HG03521 (cell line): Measurements from ENCODE around the gene NSD1.

Source experiments
- ATAC-seq: cut with Tn5 transposase; IDR thresholded peaks from one replicate; pipeline ENCODE4 v1.9.1; 2021; ENCODE audit warnings: mild to moderate bottlenecking, moderate library complexity; ENCODE audit not compliant: unreplicated experiment

Gene NSD1

GRCh38 chr5:177319913-177320588, 186.5 kb downstream of the NSD1 start:
- no peak for ATAC-seq

- no peak for ATAC-seq
These were observed 187.3 kb downstream of the NSD1 start for GRCh38 chr5:177320879-177321278.

DNA sequence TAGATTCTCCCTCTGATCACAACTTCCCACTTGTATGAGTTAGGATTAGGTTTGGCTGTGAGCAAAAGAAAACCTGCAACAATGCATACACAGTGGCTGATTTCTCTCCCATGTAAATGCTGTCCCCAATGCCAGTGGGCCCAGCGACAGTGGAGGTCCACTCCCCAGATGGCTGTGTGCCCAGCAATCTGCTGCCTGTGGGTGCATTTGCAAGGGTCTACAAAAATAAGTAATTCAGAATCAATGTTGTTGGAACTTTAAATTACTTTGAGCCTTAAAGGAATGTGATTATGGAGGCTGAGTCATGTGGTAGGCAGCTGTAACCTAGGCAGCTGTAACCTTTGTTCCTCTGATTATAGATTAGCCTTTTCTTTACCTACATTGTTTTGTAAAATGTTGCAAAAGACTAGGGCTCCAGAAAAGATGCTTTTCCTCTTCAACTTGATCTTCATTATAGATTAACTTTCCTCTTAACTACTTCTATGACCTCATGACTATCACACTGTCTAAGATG, 192.4 kb downstream of the NSD1 start:
- ATAC-seq, result no peak

- no peak for ATAC-seq
These were observed 194.3 kb downstream of the NSD1 start for GRCh38 chr5:177327539-177328522.

- ATAC-seq, result no peak
These were observed 195.1 kb downstream of the NSD1 start for GRCh38 chr5:177328545-177329231.

- ATAC-seq, result no peak
These were observed 196.3 kb downstream of the NSD1 start for GRCh38 chr5:177329883-177330282.

DNA sequence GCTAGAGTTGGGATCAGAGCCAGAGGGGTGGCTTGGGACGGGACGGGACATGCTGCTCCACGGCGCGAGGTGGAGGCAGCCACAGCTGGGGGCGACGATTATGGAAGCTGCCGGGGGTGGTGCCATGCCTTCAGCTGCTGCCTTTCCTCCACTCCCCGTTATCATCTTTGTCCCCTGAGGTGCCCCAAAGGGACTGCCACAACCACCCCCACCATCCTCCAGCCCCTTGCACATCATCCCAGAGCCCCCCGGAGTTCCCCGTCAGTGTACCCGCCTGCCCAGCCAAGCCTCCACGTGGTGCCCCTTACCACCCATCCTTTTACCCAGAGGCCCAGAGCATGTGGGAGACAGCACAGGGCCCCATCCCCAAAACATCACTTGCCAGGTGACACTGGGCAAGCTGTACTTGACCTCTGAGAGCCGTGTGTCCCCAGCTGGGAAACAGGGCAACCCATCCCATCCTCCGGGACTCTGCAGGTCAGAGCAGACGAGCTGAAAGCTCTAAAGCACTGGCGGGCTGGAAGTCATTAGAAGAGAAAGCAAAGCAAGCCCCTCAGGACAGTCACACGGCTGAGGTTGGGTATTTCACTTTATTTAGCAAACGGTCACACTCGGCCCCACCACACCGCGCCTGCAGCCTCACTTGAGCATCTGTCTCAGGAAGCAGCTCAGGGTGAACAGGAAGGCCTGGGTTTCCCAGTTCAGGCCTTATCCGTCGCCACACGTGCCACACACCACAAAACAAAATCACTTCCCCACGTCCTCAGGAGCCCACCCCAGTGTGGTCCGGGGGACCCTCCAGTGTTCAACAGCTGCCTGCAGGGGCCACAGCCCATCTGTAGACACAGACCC, 197.6 kb downstream of the NSD1 start:
- ATAC-seq, result no peak

DNA sequence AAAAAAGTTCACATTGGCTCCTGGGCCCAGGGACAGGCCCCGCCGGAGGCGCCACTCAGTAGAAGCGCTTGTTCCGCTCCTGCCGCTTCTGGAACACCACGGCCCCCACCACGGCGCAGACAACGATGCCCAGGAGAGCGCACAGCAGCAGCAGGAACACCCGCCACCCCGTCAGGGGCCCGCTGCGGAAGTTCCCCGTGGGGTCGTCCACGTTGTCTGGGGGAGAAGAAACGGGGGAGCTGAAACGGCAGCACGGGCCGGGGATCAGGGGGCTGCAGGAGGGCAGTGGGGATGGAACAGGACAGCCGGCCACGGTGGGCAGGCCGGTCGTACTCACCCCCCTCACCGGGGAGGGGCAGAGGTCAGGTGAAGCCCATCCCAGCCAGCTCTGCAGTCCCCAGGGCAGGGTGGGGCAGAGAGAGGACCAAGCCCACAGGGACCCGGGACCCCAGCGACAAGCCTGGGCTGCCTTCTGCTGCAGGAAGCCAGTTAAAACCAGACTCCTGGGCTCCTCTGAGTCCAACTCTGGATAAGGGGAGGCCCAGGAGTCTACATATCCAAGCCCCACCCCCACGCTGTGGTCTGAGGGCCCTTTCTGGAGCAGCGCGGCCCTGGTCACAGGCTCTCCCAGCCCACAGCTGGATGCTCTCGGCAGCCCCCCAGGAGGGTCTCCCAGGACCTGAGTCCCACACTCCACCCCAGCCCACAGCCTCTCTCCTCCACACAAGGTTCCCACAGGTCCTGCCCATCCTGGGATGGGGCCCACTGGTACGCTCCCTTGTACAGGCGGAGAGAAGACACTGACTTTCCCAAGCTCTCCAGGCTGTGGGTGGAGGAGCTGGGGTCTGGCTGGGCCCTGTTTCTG, 198.7 kb downstream of the NSD1 start:
- ATAC-seq, result no peak

- ATAC-seq, result no peak
These were observed 199.3 kb downstream of the NSD1 start for GRCh38 chr5:177332896-177333260.

DNA sequence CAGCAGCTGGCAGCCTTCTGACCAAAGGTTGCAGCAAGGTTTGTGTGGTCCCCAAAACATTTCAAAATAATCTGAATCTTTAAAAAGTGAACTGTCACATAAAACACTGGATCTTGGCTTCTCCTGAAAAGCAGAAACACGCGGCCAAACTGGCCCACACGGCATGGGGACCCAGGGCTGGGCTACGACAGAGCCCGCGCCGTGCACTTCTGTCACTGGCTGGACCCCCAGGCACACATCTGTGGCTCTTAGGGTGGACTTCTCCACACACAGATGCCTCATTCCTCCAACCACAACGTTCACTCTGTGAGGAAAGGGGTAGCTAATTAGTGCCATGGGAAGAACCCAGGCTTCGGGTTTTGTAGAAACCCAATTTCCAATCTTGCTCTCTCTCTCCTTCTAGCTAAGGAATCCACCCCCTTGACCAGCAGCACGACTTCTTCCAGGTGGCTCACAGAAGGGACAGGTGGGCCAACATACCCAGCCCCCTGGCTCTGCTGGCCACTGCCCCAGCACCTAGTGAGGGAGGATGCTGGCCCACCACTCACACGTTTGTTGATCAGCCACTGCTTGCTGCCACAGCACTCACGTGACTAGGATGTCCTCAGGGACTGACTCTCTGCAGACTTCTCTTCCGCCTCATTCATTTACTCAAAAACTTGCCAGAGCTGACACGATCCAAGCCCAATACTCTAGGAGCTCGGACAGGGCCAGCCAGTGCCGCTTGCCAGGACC, 200.0 kb downstream of the NSD1 start:
- ATAC-seq, result no peak

- no peak for ATAC-seq
These were observed 200.6 kb downstream of the NSD1 start for GRCh38 chr5:177334155-177334551.

- no peak for ATAC-seq
These were observed 201.5 kb downstream of the NSD1 start for GRCh38 chr5:177334781-177335700.

- ATAC-seq, result no peak
These were observed 202.1 kb downstream of the NSD1 start for GRCh38 chr5:177335701-177336065.

DNA sequence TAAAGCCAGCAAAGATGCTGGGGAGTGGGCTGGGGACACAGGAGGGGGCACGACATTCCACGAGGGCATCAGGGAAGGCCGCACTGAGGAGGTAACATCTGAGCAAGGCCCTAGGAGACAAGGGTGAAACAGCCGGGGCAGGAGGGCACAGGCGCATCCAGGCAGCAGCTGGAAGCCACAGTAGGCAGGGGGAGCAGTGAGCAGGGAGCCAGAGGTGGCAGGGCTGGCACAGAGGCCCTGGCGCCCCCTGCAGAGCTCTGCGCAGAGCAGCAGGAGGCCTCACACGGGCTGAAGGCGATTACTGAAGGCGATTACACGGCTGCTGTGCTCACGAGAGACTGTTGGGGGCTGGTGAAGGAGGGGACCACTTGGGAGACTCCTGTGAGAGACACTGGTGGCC, 202.5 kb downstream of the NSD1 start:
- no peak for ATAC-seq

DNA sequence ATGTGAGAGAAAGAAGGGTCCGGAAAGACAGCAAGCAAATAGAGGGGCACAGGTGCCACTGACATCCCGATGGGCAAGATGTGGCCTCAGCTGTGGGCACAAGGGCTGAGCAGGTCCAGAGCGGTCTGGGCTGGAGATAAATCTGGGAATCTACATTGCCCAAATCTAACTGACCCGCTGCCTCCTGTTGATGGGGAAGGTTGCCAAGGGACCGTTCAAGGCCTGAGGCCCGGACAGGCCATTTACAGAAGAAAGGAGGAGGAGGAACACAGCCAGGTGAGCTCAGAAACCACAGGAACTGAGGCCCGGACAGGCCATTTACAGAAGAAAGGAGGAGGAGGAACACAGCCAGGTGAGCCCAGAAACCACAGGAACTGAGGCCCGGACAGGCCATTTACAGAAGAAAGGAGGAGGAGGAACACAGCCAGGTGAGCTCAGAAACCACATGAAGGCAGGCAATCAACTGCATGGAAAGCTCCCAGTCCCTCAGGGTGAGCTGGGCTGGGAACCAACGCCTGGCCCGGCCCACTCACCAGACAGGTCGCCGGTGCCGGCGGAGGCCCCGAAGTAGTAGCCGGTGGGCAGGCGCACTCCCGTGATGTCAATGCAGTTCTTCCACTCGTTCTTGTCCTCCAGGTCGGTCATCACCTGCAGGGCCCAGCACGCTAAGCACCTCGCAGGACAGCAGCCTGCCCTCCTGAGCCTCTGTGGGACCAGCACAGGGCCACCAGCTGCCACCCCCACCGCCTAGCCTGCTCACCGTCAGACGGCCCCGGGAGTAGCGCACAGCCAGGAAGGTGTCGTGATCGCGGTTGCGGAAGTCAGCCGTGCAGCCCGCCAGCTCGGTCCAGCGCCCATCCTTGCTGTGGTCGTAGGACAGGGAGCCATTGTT, 203.3 kb downstream of the NSD1 start:
- ATAC-seq, result no peak

DNA sequence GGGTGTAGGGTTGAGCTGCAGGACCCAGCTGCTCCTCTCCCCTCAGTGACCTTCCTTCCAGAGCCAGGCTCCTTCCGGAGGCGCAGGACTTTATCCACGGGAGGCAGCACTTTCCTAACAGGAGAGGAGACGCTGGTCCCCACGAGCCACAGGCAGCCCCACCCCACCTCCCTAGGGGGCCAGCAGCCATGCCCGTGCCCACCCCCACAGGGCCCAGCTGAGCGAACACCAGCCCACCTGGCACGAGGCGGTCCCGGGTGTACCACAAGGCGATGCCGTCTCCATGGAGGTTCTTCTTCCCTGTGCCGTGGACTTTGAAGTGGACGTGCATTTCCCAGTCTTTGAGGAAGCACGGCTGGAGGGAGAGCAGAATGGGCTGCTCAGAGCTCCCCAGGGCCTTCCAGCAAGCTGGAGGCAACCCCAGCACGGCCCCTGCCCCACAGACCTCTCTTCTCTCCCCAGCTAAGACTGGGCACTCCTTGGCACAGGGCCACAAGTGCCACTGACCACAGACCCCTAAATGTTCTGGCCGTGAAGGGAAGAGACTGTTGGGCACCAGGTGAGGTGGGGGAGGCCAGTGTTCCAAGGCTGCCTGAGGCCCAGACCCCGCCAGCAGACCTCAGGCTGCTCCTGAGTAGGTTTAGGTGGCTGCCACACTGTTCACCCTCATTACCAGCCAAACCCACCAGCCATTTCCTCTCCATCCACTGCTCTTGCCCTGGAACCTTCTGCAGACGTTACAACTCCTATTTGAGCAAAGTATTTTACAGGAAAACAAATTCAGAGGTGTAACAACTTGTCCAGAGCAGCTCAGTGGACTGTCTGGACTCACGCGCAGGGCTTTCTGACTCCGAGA, 204.9 kb downstream of the NSD1 start:
- ATAC-seq, result no peak
